SKM-1 treated with dmso at 0.1 percent for 144 hours (cell line): ENCODE measurements around the gene ACYP1.
"Not testable (repeated sequence)": the region's sequence is repeated elsewhere in the genome, so short reads cannot be mapped to it uniquely, and the experiment has no call there.

Source experiments
- DNase-seq: peaks from one replicate; lab custom pipeline; 2025; ENCODE audit not compliant: unreplicated experiment; lab: John Stamatoyannopoulos, UW

The ACYP1 gene

GRCh38 chr14:75068294-75069120, 4.7 kb upstream of the ACYP1 start:
- DNase-seq, result no peak

GRCh38 chr14:75067765-75068164, 3.9 kb upstream of the ACYP1 start:
- DNase-seq, result not testable (repeated sequence)

- DNase-seq, result no peak
Measured at GRCh38 chr14:75067212-75067611, 3.4 kb upstream of the ACYP1 start.

GRCh38 chr14:75066691-75067090, 2.9 kb upstream of the ACYP1 start:
- DNase-seq, result no peak

GRCh38 chr14:75064205-75064567, 362 bp upstream of the ACYP1 start:
- no peak for DNase-seq

- DNase-seq, result no peak
Measured at GRCh38 chr14:75063013-75063412, 811 bp downstream of the ACYP1 start.

- DNase-seq, result no peak
Measured at GRCh38 chr14:75060420-75060819, 3.4 kb downstream of the ACYP1 start.

GRCh38 chr14:75059642-75060041, 4.2 kb downstream of the ACYP1 start:
- DNase-seq, result no peak

- DNase-seq, result no peak
Measured at GRCh38 chr14:75054421-75054820, 9.4 kb downstream of the ACYP1 start.

GRCh38 chr14:75053396-75054291, 10.2 kb downstream of the ACYP1 start:
- DNase-seq, result no peak

- DNase-seq, result no peak
Measured at GRCh38 chr14:75051556-75051899, 12.3 kb downstream of the ACYP1 start.

- peak; percentile 41 for DNase-seq
Measured at GRCh38 chr14:75050852-75051555, 12.8 kb downstream of the ACYP1 start, which contains the start of gene MLH3. Gene MLH3, minus strand, starts transcription at chr14:75051467. Its CDS starts 1,812 bp downstream, at chr14:75049655.

- no peak for DNase-seq
Measured at GRCh38 chr14:75049731-75050201, 14.1 kb downstream of the ACYP1 start.

- no peak for DNase-seq
Measured at GRCh38 chr14:75049136-75049535, 14.7 kb downstream of the ACYP1 start.

- DNase-seq, result no peak
Measured at GRCh38 chr14:75048101-75048500, 15.7 kb downstream of the ACYP1 start.

GRCh38 chr14:75047506-75047905, 16.3 kb downstream of the ACYP1 start:
- DNase-seq, result no peak

- DNase-seq, result no peak
Measured at GRCh38 chr14:75046899-75047298, 16.9 kb downstream of the ACYP1 start.

GRCh38 chr14:75046275-75046674, 17.5 kb downstream of the ACYP1 start:
- no peak for DNase-seq

GRCh38 chr14:75044752-75045151, 19.1 kb downstream of the ACYP1 start:
- DNase-seq, result no peak

- DNase-seq, result no peak
Measured at GRCh38 chr14:75044322-75044721, 19.5 kb downstream of the ACYP1 start.

GRCh38 chr14:75042035-75042434, 21.8 kb downstream of the ACYP1 start:
- DNase-seq, result no peak
